ENCODE results near the gene PADI4.

The PADI4 gene

GRCh38 chr1:17272066-17272465 is 35.9 kb upstream of the PADI4 start:
- DNase-seq, result no peak
- Histone ChIP-seq H3K27me3 (replicated peaks; ENCODE audit: control insufficient read depth, insufficient read depth, low read length, poor library complexity, severe bottlenecking) (no peaks in the 10 kb centered on the region), H3K9me3 (ENCODE audit: control insufficient read depth, low read length) (no peaks in the 10 kb centered on the region), H3K27ac (ENCODE audit: insufficient read depth, low read length, poor library complexity, severe bottlenecking) (no peak overlapping the region), H3K4me1 (ENCODE audit: control insufficient read depth, insufficient read depth, low read length, poor library complexity, severe bottlenecking) (no peaks in the 10 kb centered on the region), H3K36me3 (ENCODE audit: control insufficient read depth, insufficient read depth, low read length) (no peaks in the 10 kb centered on the region), H3K4me3 (ENCODE audit: insufficient read depth, low read depth, low read length, poor library complexity, severe bottlenecking) (no peak overlapping the region)

GRCh38 chr1:17272646-17273045 is 35.4 kb upstream of the PADI4 start:
- Histone ChIP-seq H3K27me3 (replicated peaks; ENCODE audit: control insufficient read depth, insufficient read depth, low read length, poor library complexity, severe bottlenecking) (no peaks in the 10 kb centered on the region), H3K36me3 (ENCODE audit: control insufficient read depth, insufficient read depth, low read length) (no peaks in the 10 kb centered on the region), H3K4me1 (ENCODE audit: control insufficient read depth, insufficient read depth, low read length, poor library complexity, severe bottlenecking) (no peaks in the 10 kb centered on the region), H3K4me3 (ENCODE audit: insufficient read depth, low read depth, low read length, poor library complexity, severe bottlenecking) (no peak overlapping the region), H3K9me3 (ENCODE audit: control insufficient read depth, low read length) (no peaks in the 10 kb centered on the region), H3K27ac (ENCODE audit: insufficient read depth, low read length, poor library complexity, severe bottlenecking) (no peak overlapping the region)
- DNase-seq, result no peak

DNA sequence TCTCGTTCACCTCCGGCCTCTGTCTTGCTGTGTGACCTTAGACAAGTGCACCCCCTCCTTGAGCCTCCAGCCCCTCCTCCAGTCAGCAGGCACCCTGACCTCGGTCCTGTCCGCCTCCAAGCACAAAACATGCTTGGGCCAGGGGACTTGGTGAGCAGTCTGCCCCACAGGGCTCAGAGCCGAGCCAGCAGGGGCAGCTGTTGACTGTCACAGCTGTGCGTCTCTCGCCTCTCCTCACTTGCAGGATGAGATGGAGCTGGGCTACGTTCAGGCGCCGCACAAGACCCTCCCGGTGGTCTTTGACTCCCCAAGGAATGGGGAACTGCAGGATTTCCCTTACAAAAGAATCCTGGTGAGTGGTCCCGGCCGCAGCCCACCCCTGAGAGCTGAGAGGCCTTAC is 34.9 kb upstream of the PADI4 start:
- Histone ChIP-seq H3K9me3 (ENCODE audit: control insufficient read depth, low read length) (no peaks in the 10 kb centered on the region), H3K36me3 (ENCODE audit: control insufficient read depth, insufficient read depth, low read length) (no peaks in the 10 kb centered on the region), H3K27me3 (replicated peaks; ENCODE audit: control insufficient read depth, insufficient read depth, low read length, poor library complexity, severe bottlenecking) (no peaks in the 10 kb centered on the region), H3K27ac (ENCODE audit: insufficient read depth, low read length, poor library complexity, severe bottlenecking) (no peak overlapping the region), H3K4me3 (ENCODE audit: insufficient read depth, low read depth, low read length, poor library complexity, severe bottlenecking) (no peak overlapping the region), H3K4me1 (ENCODE audit: control insufficient read depth, insufficient read depth, low read length, poor library complexity, severe bottlenecking) (no peaks in the 10 kb centered on the region)
- no peak for DNase-seq

DNA sequence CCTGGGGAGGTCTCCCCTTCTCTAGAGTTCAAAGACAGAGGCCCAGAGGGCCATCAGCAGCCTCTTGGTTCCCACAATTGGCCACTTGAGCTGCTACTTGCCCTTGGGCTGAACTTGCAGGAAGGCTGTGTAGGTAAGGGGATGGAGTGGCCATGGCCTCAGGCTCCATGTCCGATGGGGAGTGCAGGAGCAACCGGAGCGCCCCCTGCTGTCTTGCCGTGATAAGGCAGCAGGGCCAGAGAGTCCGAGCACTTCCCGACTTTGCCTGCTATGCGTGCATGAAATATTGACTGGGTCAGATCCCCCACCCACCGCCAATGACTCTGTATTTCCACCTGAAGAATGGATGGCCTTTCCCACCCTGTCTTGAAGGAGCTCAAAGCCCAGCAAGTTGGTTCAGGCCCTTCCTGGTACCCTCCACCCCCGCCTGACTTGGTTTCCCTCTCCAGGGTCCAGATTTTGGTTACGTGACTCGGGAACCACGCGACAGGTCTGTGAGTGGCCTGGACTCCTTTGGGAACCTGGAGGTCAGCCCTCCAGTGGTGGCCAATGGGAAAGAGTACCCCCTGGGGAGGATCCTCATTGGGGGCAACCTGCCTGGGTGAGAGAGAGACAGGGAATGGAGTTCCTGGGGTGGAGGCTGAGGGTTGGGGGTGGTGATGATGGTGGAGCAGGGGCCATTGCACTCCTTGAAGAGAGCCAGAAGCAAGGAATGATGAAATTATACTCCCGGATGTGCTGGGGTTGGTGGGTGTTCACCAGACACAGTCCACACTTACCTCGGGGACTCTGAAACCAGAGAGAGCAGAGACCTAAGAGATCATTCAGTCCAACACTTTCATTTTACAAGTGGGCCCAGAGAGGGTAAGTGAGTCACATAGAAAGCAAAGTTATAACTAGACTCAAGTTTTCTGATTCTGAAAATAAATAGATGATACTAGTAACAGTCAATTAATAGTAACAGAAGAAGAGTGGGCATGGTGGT is 33.5 kb upstream of the PADI4 start:
- DNase-seq, result no peak
- H3K4me1 ChIP-seq (ENCODE audit: control insufficient read depth, insufficient read depth, low read length, poor library complexity, severe bottlenecking), result no peaks in the 10 kb centered on the region
- H3K9me3 ChIP-seq (ENCODE audit: control insufficient read depth, low read length), result no peaks in the 10 kb centered on the region
- H3K27me3 ChIP-seq (replicated peaks; ENCODE audit: control insufficient read depth, insufficient read depth, low read length, poor library complexity, severe bottlenecking), result no peaks in the 10 kb centered on the region
- H3K27ac ChIP-seq (ENCODE audit: insufficient read depth, low read length, poor library complexity, severe bottlenecking), result no peak overlapping the region
- H3K36me3 ChIP-seq (ENCODE audit: control insufficient read depth, insufficient read depth, low read length), result no peaks in the 10 kb centered on the region
- no peak overlapping the region for H3K4me3 ChIP-seq (ENCODE audit: insufficient read depth, low read depth, low read length, poor library complexity, severe bottlenecking)

DNA sequence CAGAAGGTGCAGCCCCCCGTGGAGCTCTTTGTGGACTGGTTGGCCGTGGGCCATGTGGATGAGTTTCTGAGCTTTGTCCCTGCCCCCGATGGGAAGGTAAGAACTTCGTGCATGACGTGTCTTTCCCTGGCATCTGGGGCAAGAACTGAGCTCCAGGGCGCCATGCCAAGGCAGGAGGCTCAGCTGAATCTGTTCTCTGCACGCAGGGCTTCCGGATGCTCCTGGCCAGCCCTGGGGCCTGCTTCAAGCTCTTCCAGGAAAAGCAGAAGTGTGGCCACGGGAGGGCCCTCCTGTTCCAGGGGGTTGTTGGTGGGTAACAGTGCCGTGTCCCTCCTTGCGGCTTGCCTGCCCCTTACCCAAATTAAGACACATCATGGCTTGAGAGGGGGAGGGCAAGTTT is 31.4 kb upstream of the PADI4 start:
- no peaks in the 10 kb centered on the region for H3K36me3 ChIP-seq (ENCODE audit: control insufficient read depth, insufficient read depth, low read length)
- no peak overlapping the region for H3K27ac ChIP-seq (ENCODE audit: insufficient read depth, low read length, poor library complexity, severe bottlenecking)
- H3K27me3 ChIP-seq (replicated peaks; ENCODE audit: control insufficient read depth, insufficient read depth, low read length, poor library complexity, severe bottlenecking), result no peaks in the 10 kb centered on the region
- H3K9me3 ChIP-seq (ENCODE audit: control insufficient read depth, low read length), result no peaks in the 10 kb centered on the region
- H3K4me1 ChIP-seq (ENCODE audit: control insufficient read depth, insufficient read depth, low read length, poor library complexity, severe bottlenecking), result no peaks in the 10 kb centered on the region
- H3K4me3 ChIP-seq (ENCODE audit: insufficient read depth, low read depth, low read length, poor library complexity, severe bottlenecking), result no peak overlapping the region
- DNase-seq, result no peak

DNA sequence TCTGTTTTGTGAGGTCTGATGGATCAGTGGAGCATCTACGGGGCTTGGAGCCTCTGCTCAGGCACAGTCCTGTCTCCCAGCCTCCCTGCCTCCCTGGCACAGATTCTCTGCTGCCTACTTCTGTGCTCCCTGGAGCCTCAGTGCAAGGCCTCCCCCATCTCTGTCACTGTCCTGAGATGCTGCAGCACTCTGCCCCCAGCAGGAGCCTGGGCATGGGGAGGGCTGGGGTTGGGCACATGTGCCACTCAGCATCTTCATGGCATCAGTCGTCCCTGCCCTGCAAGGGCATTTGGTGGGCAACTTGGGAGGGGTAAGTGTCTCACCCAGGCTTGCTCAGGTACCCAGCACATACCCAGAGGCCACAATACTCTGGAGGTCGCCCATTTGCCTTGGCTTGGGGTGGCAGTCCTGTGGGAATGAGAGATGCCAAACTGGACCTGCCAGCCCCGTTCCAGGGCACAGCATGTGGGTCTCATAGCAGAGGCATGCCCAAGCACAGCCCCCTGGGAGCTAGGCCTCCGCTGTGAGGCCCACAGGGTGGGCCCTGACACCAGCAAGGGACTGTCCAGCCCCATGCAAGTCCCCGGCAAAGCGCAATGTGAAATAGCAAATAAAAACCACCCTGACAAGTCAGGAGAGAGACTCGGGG is 30.4 kb upstream of the PADI4 start:
- no peaks in the 10 kb centered on the region for H3K27me3 ChIP-seq (replicated peaks; ENCODE audit: control insufficient read depth, insufficient read depth, low read length, poor library complexity, severe bottlenecking)
- H3K36me3 ChIP-seq (ENCODE audit: control insufficient read depth, insufficient read depth, low read length), result no peaks in the 10 kb centered on the region
- no peak overlapping the region for H3K4me3 ChIP-seq (ENCODE audit: insufficient read depth, low read depth, low read length, poor library complexity, severe bottlenecking)
- no peak overlapping the region for H3K27ac ChIP-seq (ENCODE audit: insufficient read depth, low read length, poor library complexity, severe bottlenecking)
- no peaks in the 10 kb centered on the region for H3K9me3 ChIP-seq (ENCODE audit: control insufficient read depth, low read length)
- no peak for DNase-seq
- H3K4me1 ChIP-seq (ENCODE audit: control insufficient read depth, insufficient read depth, low read length, poor library complexity, severe bottlenecking), result no peaks in the 10 kb centered on the region

DNA sequence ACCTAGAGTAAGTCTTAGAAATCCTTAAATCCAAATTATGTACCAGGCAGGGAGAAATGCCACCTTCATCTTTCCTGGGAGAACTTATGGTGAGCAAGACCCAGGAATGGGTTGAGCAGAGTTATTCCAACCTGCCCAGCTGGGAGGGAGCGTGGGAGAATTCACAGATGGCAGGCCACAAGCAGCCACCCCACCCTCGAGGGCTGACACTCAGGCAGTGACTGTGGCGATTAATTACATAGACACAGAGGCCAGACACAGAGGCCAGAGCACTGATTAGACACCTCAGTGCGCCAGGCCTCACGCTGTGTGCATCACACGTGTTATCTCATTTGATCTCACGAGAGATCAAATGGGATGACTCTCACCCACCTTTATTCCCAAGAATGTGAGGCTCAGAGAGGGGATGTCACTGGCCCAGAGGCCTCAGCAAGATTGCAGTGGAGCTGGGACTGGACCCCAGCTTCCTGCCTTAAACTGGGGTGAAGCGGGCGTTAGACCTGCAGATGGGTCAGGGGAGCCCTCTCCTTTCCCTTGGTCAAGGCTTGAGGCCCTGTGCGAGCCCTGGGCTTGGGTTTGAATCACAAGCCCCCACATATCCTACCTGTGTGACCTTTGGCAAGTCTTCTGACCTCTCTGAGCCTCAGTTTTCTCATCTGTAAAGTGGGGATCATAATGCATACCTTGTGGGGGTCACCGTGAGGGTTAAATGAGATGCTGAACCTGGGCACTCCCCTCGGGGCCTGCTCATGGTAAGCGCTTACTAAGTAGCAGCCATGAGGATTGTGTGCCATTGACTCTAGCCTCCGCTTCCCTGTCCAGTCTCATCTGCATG is 28.8 kb upstream of the PADI4 start:
- Histone ChIP-seq H3K27me3 (replicated peaks; ENCODE audit: control insufficient read depth, insufficient read depth, low read length, poor library complexity, severe bottlenecking) (no peaks in the 10 kb centered on the region), H3K4me1 (ENCODE audit: control insufficient read depth, insufficient read depth, low read length, poor library complexity, severe bottlenecking) (no peaks in the 10 kb centered on the region), H3K4me3 (ENCODE audit: insufficient read depth, low read depth, low read length, poor library complexity, severe bottlenecking) (no peak overlapping the region)

GRCh38 chr1:17280436-17280835 is 27.6 kb upstream of the PADI4 start:
- H3K27me3 ChIP-seq (replicated peaks; ENCODE audit: control insufficient read depth, insufficient read depth, low read length, poor library complexity, severe bottlenecking), result no peaks in the 10 kb centered on the region
- no peak overlapping the region for H3K4me3 ChIP-seq (ENCODE audit: insufficient read depth, low read depth, low read length, poor library complexity, severe bottlenecking)
- no peaks in the 10 kb centered on the region for H3K36me3 ChIP-seq (ENCODE audit: control insufficient read depth, insufficient read depth, low read length)
- no peaks in the 10 kb centered on the region for H3K9me3 ChIP-seq (ENCODE audit: control insufficient read depth, low read length)
- H3K27ac ChIP-seq (ENCODE audit: insufficient read depth, low read length, poor library complexity, severe bottlenecking), result no peak overlapping the region
- no peak for DNase-seq
- H3K4me1 ChIP-seq (ENCODE audit: control insufficient read depth, insufficient read depth, low read length, poor library complexity, severe bottlenecking), result no peaks in the 10 kb centered on the region

More for the DNA sequence above, 28.8 kb upstream of the PADI4 start:
- DNase-seq, result no peak
- Histone ChIP-seq H3K9me3 (ENCODE audit: control insufficient read depth, low read length) (no peaks in the 10 kb centered on the region), H3K36me3 (ENCODE audit: control insufficient read depth, insufficient read depth, low read length) (no peaks in the 10 kb centered on the region), H3K27ac (ENCODE audit: insufficient read depth, low read length, poor library complexity, severe bottlenecking) (no peak overlapping the region)

GRCh38 chr1:17280894-17281293 is 27.1 kb upstream of the PADI4 start:
- no peaks in the 10 kb centered on the region for H3K27me3 ChIP-seq (replicated peaks; ENCODE audit: control insufficient read depth, insufficient read depth, low read length, poor library complexity, severe bottlenecking)
- H3K9me3 ChIP-seq (ENCODE audit: control insufficient read depth, low read length), result no peaks in the 10 kb centered on the region
- no peak for DNase-seq
- H3K27ac ChIP-seq (ENCODE audit: insufficient read depth, low read length, poor library complexity, severe bottlenecking), result no peak overlapping the region
- no peaks in the 10 kb centered on the region for H3K36me3 ChIP-seq (ENCODE audit: control insufficient read depth, insufficient read depth, low read length)
- H3K4me3 ChIP-seq (ENCODE audit: insufficient read depth, low read depth, low read length, poor library complexity, severe bottlenecking), result no peak overlapping the region
- no peaks in the 10 kb centered on the region for H3K4me1 ChIP-seq (ENCODE audit: control insufficient read depth, insufficient read depth, low read length, poor library complexity, severe bottlenecking)
